Loucy (cell line): ENCODE results near the gene C1orf167.

Experiments used
- H2AFZ ChIP-seq: fragments of 200-600 bp; sonication (generic); 2 replicates; pipeline ENCODE4 v1.6.0; 2016; ENCODE audit warnings: antibody characterized with exemption, mild to moderate bottlenecking, low read length, moderate library complexity
- H3F3A ChIP-seq: fragments of 200-600 bp; 2 replicates; pipeline ENCODE4 v1.6.0; 2016; ENCODE audit warnings: antibody characterized with exemption, low read depth, mild to moderate bottlenecking
- H3K27me3 ChIP-seq: fragments of 200-600 bp; sonication (generic); 2 replicates; pipeline ENCODE4 v1.6.1; 2014; ENCODE audit warnings: low read length, mild to moderate bottlenecking; ENCODE audit not compliant: insufficient read depth, poor library complexity, severe bottlenecking
- H3K36me3 ChIP-seq: fragments of 200-600 bp; sonication (generic); 2 replicates; pipeline ENCODE4 v1.6.1; 2016; ENCODE audit warnings: low read length; ENCODE audit not compliant: insufficient read depth
- H3K4me1 ChIP-seq: fragments of 200-600 bp; sonication (generic); 2 replicates; pipeline ENCODE4 v1.5.1; 2014; ENCODE audit warnings: low read length, mild to moderate bottlenecking; ENCODE audit not compliant: insufficient read depth, poor library complexity, severe bottlenecking
- H3K4me2 ChIP-seq: fragments of 200-600 bp; sonication (generic); 2 replicates; pipeline ENCODE4 v1.6.0; 2014; ENCODE audit warnings: antibody characterized with exemption, low read length, low read depth, mild to moderate bottlenecking; ENCODE audit not compliant: poor library complexity, severe bottlenecking
- H3K4me3 ChIP-seq: fragments of 200-600 bp; sonication (generic); 2 replicates; pipeline ENCODE4 v1.5.1; 2014; ENCODE audit warnings: low read length, mild to moderate bottlenecking, mixed read lengths; ENCODE audit not compliant: poor library complexity, severe bottlenecking
- H3K79me2 ChIP-seq: fragments of 200-600 bp; sonication (generic); 2 replicates; pipeline ENCODE4 v1.6.1; 2014; ENCODE audit warnings: low read length; ENCODE audit not compliant: insufficient read depth
- H3K9ac ChIP-seq: fragments of 200-600 bp; sonication (generic); 2 replicates; pipeline ENCODE4 v1.6.0; 2014; ENCODE audit warnings: mild to moderate bottlenecking, low read depth, low read length, moderate library complexity; ENCODE audit not compliant: poor library complexity, severe bottlenecking
- H3K9me2 ChIP-seq: fragments of 200-600 bp; sonication (generic); replicated peaks from 2 replicates; pipeline ENCODE4 v1.6.1; 2016; ENCODE audit warnings: low read depth, low read length, mixed read lengths
- H3K9me3 ChIP-seq: fragments of 200-600 bp; sonication (generic); 2 replicates; pipeline ENCODE4 v1.6.1; 2014; ENCODE audit warnings: mild to moderate bottlenecking, antibody characterized with exemption, low read length, low read depth; ENCODE audit not compliant: insufficient read depth
- H4K20me1 ChIP-seq: fragments of 200-600 bp; sonication (generic); 2 replicates; pipeline ENCODE4 v1.6.0; 2014; ENCODE audit warnings: antibody characterized with exemption, low read length, mild to moderate bottlenecking; ENCODE audit not compliant: insufficient read depth, poor library complexity, severe bottlenecking
- CTCF ChIP-seq: fragments of 200-600 bp; sonication (generic); conservative IDR thresholded peaks from 2 replicates; pipeline ENCODE4 v1.5.1; 2014; ENCODE audit warnings: mild to moderate bottlenecking, antibody characterized with exemption, low read length
- EZH2phosphoT487 ChIP-seq: fragments of 200-600 bp; IDR thresholded peaks from 2 replicates; pipeline ENCODE4 v1.6.1; 2018; ENCODE audit warnings: antibody characterized with exemption, mild to moderate bottlenecking, moderate library complexity, borderline replicate concordance

C1orf167 gene

GRCh38 chr1:11799896-11800295 is 37.9 kb downstream of the C1orf167 start:
- H3F3A ChIP-seq: no peaks in the 10 kb centered on the region
- no peaks in the 10 kb centered on the region for H3K27me3 ChIP-seq
- H2AFZ ChIP-seq: no peak overlapping the region
- peaks cover 12% of the 10 kb centered on the region; the same call in 1 of the 2 replicates for H3K79me2 ChIP-seq
- 0 out of 2 replicates have a peak, but pooled peaks cover 3% of the 10 kb centered on the region for H3K36me3 ChIP-seq
- TF ChIP-seq CTCF (no peak), EZH2phosphoT487 (no peak)
- peaks cover 30% of the 10 kb centered on the region for H3K4me1 ChIP-seq
- H3K9me3 ChIP-seq: no peaks in the 10 kb centered on the region
- H3K4me3 ChIP-seq: no peak overlapping the region
- H4K20me1 ChIP-seq: no peaks in the 10 kb centered on the region
- no peak overlapping the region for H3K4me2 ChIP-seq
- H3K9ac ChIP-seq: no peak overlapping the region
- no peaks in the 10 kb centered on the region for H3K9me2 ChIP-seq

GRCh38 chr1:11800391-11800755 is 38.4 kb downstream of the C1orf167 start:
- no peak overlapping the region for H2AFZ ChIP-seq
- H4K20me1 ChIP-seq: no peaks in the 10 kb centered on the region
- H3K79me2 ChIP-seq: peaks cover 17% of the 10 kb centered on the region
- H3K9ac ChIP-seq: no peak overlapping the region
- no peaks in the 10 kb centered on the region for H3K27me3 ChIP-seq
- H3K9me3 ChIP-seq: no peaks in the 10 kb centered on the region
- TF ChIP-seq CTCF (no peak), EZH2phosphoT487 (no peak)
- no peaks in the 10 kb centered on the region for H3K9me2 ChIP-seq
- H3K4me3 ChIP-seq: no peak overlapping the region
- no peaks in the 10 kb centered on the region for H3K36me3 ChIP-seq
- no peaks in the 10 kb centered on the region for H3F3A ChIP-seq
- H3K4me1 ChIP-seq: peaks cover 34% of the 10 kb centered on the region
- no peak overlapping the region for H3K4me2 ChIP-seq

- Histone ChIP-seq H3K4me2 (no peak overlapping the region), H2AFZ (no peak overlapping the region), H3K36me3 (no peaks in the 10 kb centered on the region), H3K79me2 (peaks cover 18% of the 10 kb centered on the region), H3K4me1 (peaks cover 34% of the 10 kb centered on the region), H3K4me3 (no peak overlapping the region), H3K9me2 (no peaks in the 10 kb centered on the region), H3K9ac (no peak overlapping the region), H4K20me1 (no peaks in the 10 kb centered on the region), H3F3A (no peaks in the 10 kb centered on the region), H3K27me3 (no peaks in the 10 kb centered on the region), H3K9me3 (no peaks in the 10 kb centered on the region)
- TF ChIP-seq CTCF (no peak), EZH2phosphoT487 (no peak)
These were observed 38.9 kb downstream of the C1orf167 start for GRCh38 chr1:11800756-11801433.
